Mammary epithelial cell (primary cell): ENCODE results near the gene TIE1.

ENCODE experiments used
- EZH2 ChIP-seq: IDR thresholded peaks from 2 replicates; pipeline ENCODE4 v1.6.1; 2012; ENCODE audit warnings: low read length, inconsistent platforms, borderline replicate concordance
- TF ChIP-seq, protein P1 (sequence below), 2 donors: IDR thresholded peaks in 1 of 2; conservative IDR thresholded peaks in 1 of 2; 2 replicates each; pipeline ENCODE4 v1.5.1; 2011 to 2012; ENCODE audit warnings: inconsistent platforms in 2 of 2, low read length in 2 of 2, mild to moderate bottlenecking in 2 of 2, control low read depth in 1 of 2, low read depth in 1 of 2; ENCODE audit not compliant: insufficient read depth in 1 of 2; ENCODE audit errors: extremely low read depth in 1 of 2

DNA sequence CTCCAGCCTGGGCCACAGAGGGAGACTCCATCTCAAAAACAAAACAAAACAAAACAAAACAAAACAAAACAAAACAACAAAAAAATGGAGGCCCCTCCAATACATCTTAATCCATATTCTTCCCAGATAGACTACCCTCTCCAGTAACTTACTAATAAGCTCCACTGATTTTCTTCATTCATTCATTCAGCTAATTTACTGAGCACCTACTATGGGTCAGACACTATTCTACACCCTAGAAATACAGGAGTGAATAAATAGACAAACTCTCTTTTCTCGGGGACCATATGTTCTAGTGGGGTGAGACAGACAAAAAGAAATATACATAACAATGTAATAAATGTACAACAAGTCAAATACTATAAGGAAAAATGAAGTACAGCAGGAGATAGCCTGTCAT lies 50.2 kb downstream of the TIE1 start:
- TF ChIP-seq, protein P1, sequence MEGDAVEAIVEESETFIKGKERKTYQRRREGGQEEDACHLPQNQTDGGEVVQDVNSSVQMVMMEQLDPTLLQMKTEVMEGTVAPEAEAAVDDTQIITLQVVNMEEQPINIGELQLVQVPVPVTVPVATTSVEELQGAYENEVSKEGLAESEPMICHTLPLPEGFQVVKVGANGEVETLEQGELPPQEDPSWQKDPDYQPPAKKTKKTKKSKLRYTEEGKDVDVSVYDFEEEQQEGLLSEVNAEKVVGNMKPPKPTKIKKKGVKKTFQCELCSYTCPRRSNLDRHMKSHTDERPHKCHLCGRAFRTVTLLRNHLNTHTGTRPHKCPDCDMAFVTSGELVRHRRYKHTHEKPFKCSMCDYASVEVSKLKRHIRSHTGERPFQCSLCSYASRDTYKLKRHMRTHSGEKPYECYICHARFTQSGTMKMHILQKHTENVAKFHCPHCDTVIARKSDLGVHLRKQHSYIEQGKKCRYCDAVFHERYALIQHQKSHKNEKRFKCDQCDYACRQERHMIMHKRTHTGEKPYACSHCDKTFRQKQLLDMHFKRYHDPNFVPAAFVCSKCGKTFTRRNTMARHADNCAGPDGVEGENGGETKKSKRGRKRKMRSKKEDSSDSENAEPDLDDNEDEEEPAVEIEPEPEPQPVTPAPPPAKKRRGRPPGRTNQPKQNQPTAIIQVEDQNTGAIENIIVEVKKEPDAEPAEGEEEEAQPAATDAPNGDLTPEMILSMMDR (conservative IDR thresholded peaks at IDR 0.05 in 1 of 2, IDR thresholded peaks at IDR 0.05 in 1 of 2; ENCODE audit: extremely low read depth in 1 of 2, insufficient read depth in 1 of 2, low read depth in 1 of 2, low read length in 2 of 2): no peak
- no peak for TF ChIP-seq EZH2
